SHP77 (cell line): Measurements from ENCODE around the gene PRKN.
A peak's percentile ranks its signal among the peaks of the same experiment; 100 is the strongest.
"Not testable (repeated sequence)": the region's sequence is repeated elsewhere in the genome, so short reads cannot be mapped to it uniquely, and the experiment has no call there.

Source experiments
- DNase-seq, 2 experiments: peaks; one replicate each; lab custom pipeline; 2025; lab: John Stamatoyannopoulos, UW

The PRKN gene

GRCh38 chr6:162443101-162443500, 284.5 kb downstream of the PRKN start:
- no peak for DNase-seq

GRCh38 chr6:162442687-162443086, 284.9 kb downstream of the PRKN start:
- DNase-seq, result peak; percentile 42 to 43

- no peak for DNase-seq
Measured at GRCh38 chr6:162441991-162442390, 285.6 kb downstream of the PRKN start.

GRCh38 chr6:162438980-162439379, 288.6 kb downstream of the PRKN start:
- DNase-seq, result no peak

- DNase-seq, result no peak
Measured at GRCh38 chr6:162435071-162435470, 292.5 kb downstream of the PRKN start.

- no peak for DNase-seq
Measured at GRCh38 chr6:162421004-162421403, 306.6 kb downstream of the PRKN start.

- no peak for DNase-seq
Measured at GRCh38 chr6:162416831-162417537, 310.6 kb downstream of the PRKN start.

GRCh38 chr6:162416307-162416706, 311.3 kb downstream of the PRKN start:
- DNase-seq, result no peak

- no peak for DNase-seq
Measured at GRCh38 chr6:162409741-162410691, 317.6 kb downstream of the PRKN start.

- DNase-seq, result no peak
Measured at GRCh38 chr6:162408826-162409535, 318.6 kb downstream of the PRKN start.

- DNase-seq, result no peak
Measured at GRCh38 chr6:162404951-162405350, 322.6 kb downstream of the PRKN start.

GRCh38 chr6:162403031-162403430, 324.5 kb downstream of the PRKN start:
- no peak for DNase-seq

- DNase-seq, result no peak
Measured at GRCh38 chr6:162395181-162395580, 332.4 kb downstream of the PRKN start.

GRCh38 chr6:162390961-162391811, 336.4 kb downstream of the PRKN start:
- DNase-seq, result not testable (repeated sequence)

GRCh38 chr6:162389343-162390085, 338.1 kb downstream of the PRKN start:
- DNase-seq, result no peak

GRCh38 chr6:162388383-162388777, 339.2 kb downstream of the PRKN start:
- no peak for DNase-seq

- no peak for DNase-seq
Measured at GRCh38 chr6:162387718-162388382, 339.7 kb downstream of the PRKN start.

- no peak for DNase-seq
Measured at GRCh38 chr6:162385980-162386379, 341.6 kb downstream of the PRKN start.

GRCh38 chr6:162379757-162380409, 347.7 kb downstream of the PRKN start:
- DNase-seq, result peak; percentile 32 to 42

- DNase-seq, result no peak
Measured at GRCh38 chr6:162377735-162378134, 349.8 kb downstream of the PRKN start.
